CD14-positive monocyte (primary cell): ENCODE results near the gene TEX10. TPM values are rescaled to one million over a fixed set of nuclear protein-coding genes. Genes with fewer than 3 reads are reported as not detected.

Experiments used
- DNase-seq, 3 donors: peaks; one replicate each; pipeline ENCODE4 v3.0.0-alpha.2; 2011 to 2022
- H2AFZ ChIP-seq: 2 replicates; pipeline ENCODE4 v1.6.0; 2012; ENCODE audit warnings: mild to moderate bottlenecking, low read depth, low read length, inconsistent platforms; ENCODE audit not compliant: insufficient read depth, poor library complexity, severe bottlenecking
- H3K27ac ChIP-seq, 2 donors: 1 replicate in 1 of 2; 2 replicates in 1 of 2; pipeline ENCODE4 v1.5.1; 2012 to 2013; ENCODE audit warnings: low read length in 2 of 2, control low read depth in 1 of 2, inconsistent platforms in 1 of 2, low read depth in 1 of 2, mild to moderate bottlenecking in 1 of 2
- H3K27me3 ChIP-seq, 2 donors: one replicate each; pipeline versions ENCODE4 v1.6.0 to v1.6.1; 2011 to 2013; ENCODE audit warnings: low read length in 2 of 2; ENCODE audit not compliant: control insufficient read depth in 2 of 2, insufficient read depth in 2 of 2
- H3K36me3 ChIP-seq, 2 donors: replicated peaks in 1 of 2; 1 replicate in 1 of 2; 2 replicates in 1 of 2; pipeline versions ENCODE4 v1.5.1 to v1.6.1; 2012 to 2013; ENCODE audit warnings: low read length in 2 of 2, control low read depth in 1 of 2, inconsistent platforms in 1 of 2, mild to moderate bottlenecking in 1 of 2; ENCODE audit not compliant: insufficient read depth in 2 of 2, control insufficient read depth in 1 of 2
- H3K4me1 ChIP-seq, 2 donors: 1 replicate in 1 of 2; 2 replicates in 1 of 2; pipeline versions ENCODE4 v1.5.1 to v1.6.1; 2012 to 2013; ENCODE audit warnings: low read length in 2 of 2, control low read depth in 1 of 2, inconsistent platforms in 1 of 2, mild to moderate bottlenecking in 1 of 2, moderate library complexity in 1 of 2; ENCODE audit not compliant: insufficient read depth in 2 of 2, control insufficient read depth in 1 of 2
- H3K4me2 ChIP-seq: replicated peaks from 2 replicates; pipeline ENCODE3; 2012; ENCODE audit warnings: low read length, moderate library complexity, mild to moderate bottlenecking; ENCODE audit not compliant: poor library complexity, severe bottlenecking; ENCODE audit errors: extremely low read depth
- H3K4me3 ChIP-seq, 3 experiments: fragments of 200-600 bp in 1 of 3; sonication (generic) in 1 of 3; replicated peaks in 1 of 3; 1 replicate in 2 of 3; 2 replicates in 1 of 3; pipeline ENCODE4 v1.5.1; 2011 to 2013; ENCODE audit warnings: low read length in 3 of 3, mild to moderate bottlenecking in 3 of 3, control low read depth in 2 of 3, low read depth in 2 of 3, inconsistent platforms in 1 of 3, moderate library complexity in 1 of 3
- H3K79me2 ChIP-seq: 2 replicates; pipeline ENCODE4 v1.6.0; 2012; ENCODE audit warnings: mild to moderate bottlenecking, control low read depth, inconsistent platforms, low read length, moderate library complexity; ENCODE audit not compliant: insufficient read depth
- H3K9ac ChIP-seq: 2 replicates; pipeline ENCODE4 v1.6.0; 2017; ENCODE audit warnings: low read length, mild to moderate bottlenecking; ENCODE audit not compliant: insufficient read depth, poor library complexity, severe bottlenecking
- H3K9me3 ChIP-seq, 2 donors: replicated peaks in 1 of 2; 1 replicate in 1 of 2; 2 replicates in 1 of 2; pipeline versions ENCODE4 v1.5.1 to v1.6.1; 2012 to 2013; ENCODE audit warnings: low read length in 2 of 2, control low read depth in 1 of 2; ENCODE audit not compliant: control insufficient read depth in 1 of 2, insufficient read depth in 1 of 2
- H4K20me1 ChIP-seq: 2 replicates; pipeline ENCODE4 v1.6.0; 2012; ENCODE audit warnings: mild to moderate bottlenecking, low read length, control low read depth, moderate library complexity; ENCODE audit not compliant: insufficient read depth
- H3K27ac Mint-ChIP-seq, 7 donors: one replicate each; pipeline ENCODE4 v1.8.0; 2020; ENCODE audit warnings: mild to moderate bottlenecking in 7 of 7, mixed read lengths in 7 of 7, moderate library complexity in 6 of 7, inconsistent platforms in 2 of 7
- H3K27me3 Mint-ChIP-seq, 3 donors: one replicate each; pipeline ENCODE4 v1.8.0; 2021 to 2022; ENCODE audit warnings: low read depth in 3 of 3, mild to moderate bottlenecking in 3 of 3, mixed read lengths in 3 of 3, moderate library complexity in 3 of 3, inconsistent platforms in 1 of 3
- H3K36me3 Mint-ChIP-seq, 2 donors: one replicate each; pipeline ENCODE4 v1.8.0; 2020; ENCODE audit warnings: mixed read lengths in 2 of 2, inconsistent platforms in 1 of 2, mild to moderate bottlenecking in 1 of 2
- H3K4me1 Mint-ChIP-seq: one replicate; pipeline ENCODE4 v1.8.0; 2020; ENCODE audit warnings: mild to moderate bottlenecking, mixed read lengths
- H3K4me3 Mint-ChIP-seq, 2 donors: one replicate each; pipeline ENCODE4 v1.8.0; 2020; ENCODE audit warnings: mild to moderate bottlenecking in 2 of 2, mixed read lengths in 2 of 2, moderate library complexity in 1 of 2
- H3K9me3 Mint-ChIP-seq, 7 donors: one replicate each; pipeline ENCODE4 v1.8.0; 2020 to 2022; ENCODE audit warnings: mixed read lengths in 7 of 7, mild to moderate bottlenecking in 6 of 7, moderate library complexity in 6 of 7, inconsistent platforms in 2 of 7
- WGBS: methylation state at CpG from one replicate; pipeline ENCODE4 v1.1.5; 2013; ENCODE audit warnings: missing lambda C conversion rate; ENCODE audit not compliant: insufficient coverage; 5-methylcytosine and 5-hydroxymethylcytosine counted together
- intact Hi-C, 2 donors: fragments of 100-400 bp; cut with micrococcal nuclease; formaldehyde crosslinking; loops; one replicate each; pipeline versions ENCODE4 v1.15.0 to v1.15.1; 2023
- polyA plus RNA-seq, 3 donors: library from polyadenylated mRNA; depleted of rRNA in 1 of 3; unstranded in 2 of 3; stranded (reverse) in 1 of 3; fragments of 300-500 nt in 2 of 3; fragments of >200 nt in 1 of 3; fragmentation: Illumina TruSeq in 2 of 3; gene quantifications; 1 replicate in 2 of 3; 2 replicates in 1 of 3; pipeline ENCODE4 v1.2.3, GENCODE V29; 2012 to 2021
- TF ChIP-seq, protein P1 (sequence below): fragments of 200-600 bp; IDR thresholded peaks from one replicate; pipeline ENCODE4 v1.8.0; 2022; ENCODE audit warnings: antibody characterized with exemption, mild to moderate bottlenecking

The TEX10 gene
- polyA plus RNA-seq, 3 donors = 3.8 to 6.4 (median 4.5) TPM

DNA sequence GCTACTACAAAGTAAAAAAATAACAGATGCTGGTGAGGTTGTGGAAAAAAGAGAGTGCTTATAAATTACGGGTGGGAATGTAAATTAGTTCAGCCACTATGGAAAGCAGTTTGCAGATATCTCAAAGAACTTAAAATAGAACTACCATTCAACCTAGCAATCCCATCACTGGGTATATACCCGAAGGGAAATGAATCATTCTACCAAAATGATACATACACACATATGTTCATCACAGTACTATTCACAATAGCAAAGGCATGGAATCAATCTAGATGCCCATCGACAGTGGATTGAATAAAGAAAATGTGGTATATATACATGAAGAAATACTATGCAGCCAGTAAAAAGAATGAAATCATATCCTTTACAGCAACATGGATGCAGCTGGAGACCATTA, 6.3 kb upstream of the TEX10 start:
- no peaks in the 10 kb centered on the region for H4K20me1 ChIP-seq
- H3K4me1 ChIP-seq = peaks cover 0 to 5% of the 10 kb centered on the region in 2 donors
- H2AFZ ChIP-seq = no peak overlapping the region
- TF ChIP-seq, protein P1, sequence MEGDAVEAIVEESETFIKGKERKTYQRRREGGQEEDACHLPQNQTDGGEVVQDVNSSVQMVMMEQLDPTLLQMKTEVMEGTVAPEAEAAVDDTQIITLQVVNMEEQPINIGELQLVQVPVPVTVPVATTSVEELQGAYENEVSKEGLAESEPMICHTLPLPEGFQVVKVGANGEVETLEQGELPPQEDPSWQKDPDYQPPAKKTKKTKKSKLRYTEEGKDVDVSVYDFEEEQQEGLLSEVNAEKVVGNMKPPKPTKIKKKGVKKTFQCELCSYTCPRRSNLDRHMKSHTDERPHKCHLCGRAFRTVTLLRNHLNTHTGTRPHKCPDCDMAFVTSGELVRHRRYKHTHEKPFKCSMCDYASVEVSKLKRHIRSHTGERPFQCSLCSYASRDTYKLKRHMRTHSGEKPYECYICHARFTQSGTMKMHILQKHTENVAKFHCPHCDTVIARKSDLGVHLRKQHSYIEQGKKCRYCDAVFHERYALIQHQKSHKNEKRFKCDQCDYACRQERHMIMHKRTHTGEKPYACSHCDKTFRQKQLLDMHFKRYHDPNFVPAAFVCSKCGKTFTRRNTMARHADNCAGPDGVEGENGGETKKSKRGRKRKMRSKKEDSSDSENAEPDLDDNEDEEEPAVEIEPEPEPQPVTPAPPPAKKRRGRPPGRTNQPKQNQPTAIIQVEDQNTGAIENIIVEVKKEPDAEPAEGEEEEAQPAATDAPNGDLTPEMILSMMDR = no peak
- H3K4me2 ChIP-seq = no peak overlapping the region
- H3K9me3 Mint-ChIP-seq = peaks cover 0 to 21% (median 5%) of the 10 kb centered on the region in 7 donors
- no peak overlapping the region for H3K9ac ChIP-seq
- no peak for DNase-seq
- H3K36me3 Mint-ChIP-seq = no peaks in the 10 kb centered on the region
- peaks cover 0 to 3% of the 10 kb centered on the region in 2 donors for H3K9me3 ChIP-seq
- H3K4me1 Mint-ChIP-seq = peaks cover 12% of the 10 kb centered on the region
- H3K4me3 Mint-ChIP-seq = no peak overlapping the region
- no peaks in the 10 kb centered on the region for H3K79me2 ChIP-seq
- H3K27me3 Mint-ChIP-seq = peaks cover 0 to 3% (median 0%) of the 10 kb centered on the region in 3 donors
- no peaks in the 10 kb centered on the region for H3K36me3 ChIP-seq
- H3K4me3 ChIP-seq = no peak overlapping the region
- H3K27ac Mint-ChIP-seq = no peak overlapping the region
- intact Hi-C loops = no loop called here
- no peak overlapping the region for H3K27ac ChIP-seq
- H3K27me3 ChIP-seq = no peaks in the 10 kb centered on the region
- no CpG with 5 or more reads among the region's 3 CpGs for WGBS

DNA sequence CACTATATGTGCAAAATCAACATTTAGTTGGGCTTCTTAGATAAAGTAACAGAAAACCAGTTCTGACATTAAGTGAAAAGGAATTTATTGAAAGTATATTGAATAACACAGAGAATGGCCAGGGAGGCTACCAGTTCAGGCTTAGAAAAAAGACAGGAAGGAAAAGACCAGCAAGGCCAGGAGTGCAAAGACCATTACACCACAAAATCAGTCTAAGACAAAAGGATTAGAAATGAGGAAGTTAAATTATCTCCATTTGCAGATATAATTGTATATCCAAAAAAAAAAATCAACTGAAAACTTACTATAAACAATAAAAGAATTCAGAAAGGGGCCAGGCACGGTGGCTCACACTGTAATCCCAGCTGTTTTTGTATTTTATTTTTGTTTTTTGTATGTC, 4.8 kb upstream of the TEX10 start:
- no peak overlapping the region for H3K4me3 Mint-ChIP-seq
- no peaks in the 10 kb centered on the region for H3K27me3 ChIP-seq
- H3K9me3 ChIP-seq = no peaks in the 10 kb centered on the region
- peaks cover 8% of the 10 kb centered on the region for H3K79me2 ChIP-seq
- H2AFZ ChIP-seq = no peak overlapping the region
- DNase-seq = no peak
- no peak overlapping the region for H3K27ac ChIP-seq
- WGBS = no CpG with 5 or more reads among the region's 1 CpG
- H3K4me1 ChIP-seq = peaks cover 6 to 14% of the 10 kb centered on the region in 2 donors
- no peaks in the 10 kb centered on the region for H3K36me3 ChIP-seq
- no peak overlapping the region for H3K9ac ChIP-seq
- H3K9me3 Mint-ChIP-seq = peaks cover 0 to 13% (median 0%) of the 10 kb centered on the region in 7 donors
- intact Hi-C loops = no loop called here
- H3K4me1 Mint-ChIP-seq = peaks cover 19% of the 10 kb centered on the region
- H4K20me1 ChIP-seq = no peaks in the 10 kb centered on the region
- TF ChIP-seq, protein P1 = no peak
- no peak overlapping the region for H3K27ac Mint-ChIP-seq
- H3K36me3 Mint-ChIP-seq = no peaks in the 10 kb centered on the region
- H3K4me2 ChIP-seq = no peak overlapping the region
- H3K4me3 ChIP-seq = no peak overlapping the region
- peaks cover 0 to 3% (median 0%) of the 10 kb centered on the region in 3 donors for H3K27me3 Mint-ChIP-seq
